Naive thymus-derived CD8-positive, alpha-beta T cell (primary cell): ENCODE results near the gene PNMA8B. TPM values are rescaled to one million over a fixed set of nuclear protein-coding genes. Genes with fewer than 3 reads are reported as not detected.
A peak's percentile ranks its signal among the peaks of the same experiment; 100 is the strongest.
"Not testable (repeated sequence)": the region's sequence is repeated elsewhere in the genome, so short reads cannot be mapped to it uniquely, and the experiment has no call there.

Source experiments
- ATAC-seq, 2 donors: fragments of 150-1000 bp; cut with Tn5 transposase in 1 of 2; sonication (Bioruptor Pico), chemical (Tn5 transposase) in 1 of 2; 1 replicate in 1 of 2; 2 replicates in 1 of 2; pipeline ENCODE4 v1.10.0; 2021; ENCODE audit warnings: mild to moderate bottlenecking in 2 of 2, moderate library complexity in 2 of 2
- POLR2A ChIA-PET: fragments of 350-600 bp; sonication (Branson Sonifier 250); formaldehyde crosslinking; loops from one replicate; lab custom pipeline; 2021; ENCODE audit warnings: antibody characterized with exemption; lab: Charles Lee
- DNase-seq, 10 donors: peaks; one replicate each; pipeline versions ENCODE4 v3.0.0 to v3.0.0-alpha.2; 2020 to 2022
- H3K27ac Mint-ChIP-seq, 10 donors: one replicate each; pipeline ENCODE4 v1.8.0; 2020 to 2022; ENCODE audit warnings: mild to moderate bottlenecking in 10 of 10, mixed read lengths in 10 of 10, moderate library complexity in 4 of 10, inconsistent platforms in 1 of 10
- H3K27me3 Mint-ChIP-seq, 5 donors: one replicate each; pipeline ENCODE4 v1.8.0; 2021 to 2022; ENCODE audit warnings: mixed read lengths in 5 of 5
- H3K36me3 Mint-ChIP-seq, 3 donors: one replicate each; pipeline ENCODE4 v1.8.0; 2020 to 2022; ENCODE audit warnings: mixed read lengths in 3 of 3, mild to moderate bottlenecking in 2 of 3, inconsistent platforms in 1 of 3
- H3K4me1 Mint-ChIP-seq, 4 donors: one replicate each; pipeline ENCODE4 v1.8.0; 2021 to 2022; ENCODE audit warnings: mixed read lengths in 4 of 4
- H3K4me3 Mint-ChIP-seq, 10 donors: one replicate each; pipeline ENCODE4 v1.8.0; 2020 to 2022; ENCODE audit warnings: mild to moderate bottlenecking in 10 of 10, mixed read lengths in 10 of 10, moderate library complexity in 6 of 10, inconsistent platforms in 1 of 10
- H3K9me3 Mint-ChIP-seq, 9 donors: one replicate each; pipeline ENCODE4 v1.8.0; 2020 to 2022; ENCODE audit warnings: mixed read lengths in 9 of 9, mild to moderate bottlenecking in 3 of 9, inconsistent platforms in 1 of 9, moderate library complexity in 1 of 9
- polyA plus RNA-seq, 3 donors: library from polyadenylated mRNA; unstranded; fragments of 300-500 nt; fragmentation: Illumina TruSeq; gene quantifications; one replicate each; pipeline ENCODE4 v1.2.3, GENCODE V29; 2021
- total RNA-seq, 8 experiments: library from RNA in 2 of 8; stranded (reverse) in 2 of 8; gene quantifications; one replicate each; pipeline ENCODE4 v1.2.3 and lab custom pipeline; 2021 to 2026

PNMA8B gene
- total and polyA plus RNA-seq, 5 experiments from 2014 or later = 0.20 to 1.6 (median 1.1) TPM; not detected in 1

- Mint-ChIP-seq H3K4me3 (no peak overlapping the region), H3K9me3 (peaks cover 0 to 9% (median 0%) of the 10 kb centered on the region in 9 donors), H3K36me3 (peaks cover 0 to 5% (median 0%) of the 10 kb centered on the region in 3 donors), H3K27me3 (peaks cover 6 to 19% (median 10%) of the 10 kb centered on the region in 5 donors), H3K4me1 (peaks cover 11 to 31% (median 18%) of the 10 kb centered on the region in 4 donors), H3K27ac (peak overlapping the region in 1 of 10 donors; percentile 8)
- ATAC-seq (peak; percentile 77 to 93), DNase-seq (peak in 9 of 10 donors; percentile 41 to 90 (median 77))
- POLR2A ChIA-PET = interaction anchor here (0.6 kb wide), 1 partner anchor 280 kb away, joined by 5 read pairs; no protein-coding TSS in a partner anchor
Observed at GRCh38 chr19:46513461-46514236, 18.0 kb upstream of the PNMA8B start.

GRCh38 chr19:46511237-46511636 is 15.6 kb upstream of the PNMA8B start:
- H3K4me3 Mint-ChIP-seq = no peak overlapping the region
- POLR2A ChIA-PET = interaction anchor here (0.5 kb wide), 1 partner anchor 134 kb away, joined by 5 read pairs; no protein-coding TSS in a partner anchor
- DNase-seq (no peak), ATAC-seq (no peak)
- peaks cover 0 to 5% (median 0%) of the 10 kb centered on the region in 3 donors for H3K36me3 Mint-ChIP-seq
- peaks cover 10 to 28% (median 21%) of the 10 kb centered on the region in 5 donors for H3K27me3 Mint-ChIP-seq
- H3K9me3 Mint-ChIP-seq = peaks cover 0 to 9% (median 0%) of the 10 kb centered on the region in 9 donors
- peaks cover 9 to 17% (median 13%) of the 10 kb centered on the region in 4 donors for H3K4me1 Mint-ChIP-seq
- H3K27ac Mint-ChIP-seq = no peak overlapping the region

DNA sequence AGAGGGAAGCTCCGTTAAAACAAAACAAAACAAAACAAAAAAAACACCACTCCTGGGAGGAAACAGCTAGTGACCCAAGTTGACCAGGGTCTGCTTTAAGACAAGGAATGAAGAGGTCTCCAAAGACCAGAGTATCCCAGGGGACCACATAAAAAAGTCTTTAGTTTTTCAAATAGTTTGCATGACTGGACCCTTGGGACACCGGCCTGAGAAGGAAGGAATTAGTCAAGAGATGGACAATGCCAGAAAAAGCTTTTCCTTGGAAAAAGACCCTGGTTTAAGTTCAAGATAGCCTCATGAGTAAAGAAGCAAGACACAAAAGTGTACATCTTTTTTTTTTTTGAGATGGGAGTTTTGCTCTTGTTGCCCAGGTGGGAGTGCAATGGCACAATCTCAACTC is 12.5 kb upstream of the PNMA8B start:
- POLR2A ChIA-PET = no interaction called here
- Mint-ChIP-seq H3K27ac (no peak overlapping the region), H3K36me3 (peaks cover 0 to 5% (median 0%) of the 10 kb centered on the region in 3 donors), H3K4me1 (peaks cover 0 to under 1% (median 0%) of the 10 kb centered on the region in 4 donors), H3K4me3 (no peak overlapping the region), H3K27me3 (peaks cover 3 to 23% (median 16%) of the 10 kb centered on the region in 5 donors), H3K9me3 (peaks cover 0 to 9% (median 0%) of the 10 kb centered on the region in 9 donors)
- ATAC-seq (no peak), DNase-seq (no peak)

GRCh38 chr19:46503848-46504453 is 8.3 kb upstream of the PNMA8B start:
- H3K4me3 Mint-ChIP-seq = no peak overlapping the region
- DNase-seq = no peak
- peaks cover 0 to under 1% (median 0%) of the 10 kb centered on the region in 4 donors for H3K4me1 Mint-ChIP-seq
- no peak for ATAC-seq
- no peak overlapping the region for H3K27ac Mint-ChIP-seq
- POLR2A ChIA-PET = no interaction called here
- H3K9me3 Mint-ChIP-seq = no peaks in the 10 kb centered on the region
- H3K36me3 Mint-ChIP-seq = no peaks in the 10 kb centered on the region
- peaks cover 8 to 34% (median 23%) of the 10 kb centered on the region in 5 donors for H3K27me3 Mint-ChIP-seq

DNA sequence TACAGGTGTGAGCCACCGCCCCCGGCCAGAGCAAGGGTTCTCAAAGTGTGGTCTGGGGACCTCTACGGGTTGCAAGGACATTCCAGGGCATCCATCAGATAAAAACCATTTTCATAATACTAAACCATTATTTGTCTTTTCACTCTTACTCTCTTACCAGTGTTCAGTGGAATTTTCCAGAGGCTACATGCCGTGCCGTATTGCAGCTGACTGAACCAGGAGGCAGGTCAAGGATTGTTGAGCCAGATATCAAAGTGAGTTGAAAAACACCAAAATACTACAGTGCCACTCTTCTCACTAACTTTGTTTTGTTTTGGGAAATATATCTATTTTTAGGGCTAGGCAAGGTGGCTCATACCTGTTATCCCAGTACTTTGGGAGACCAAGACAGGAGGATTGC is 7.2 kb upstream of the PNMA8B start:
- no peaks in the 10 kb centered on the region for H3K36me3 Mint-ChIP-seq
- ATAC-seq = no peak

GRCh38 chr19:46499692-46500091 is 4.0 kb upstream of the PNMA8B start:
- H3K4me3 Mint-ChIP-seq = no peak overlapping the region
- peak overlapping the region in 1 of 10 donors; percentile 10 for H3K27ac Mint-ChIP-seq
- peaks cover 12 to 33% (median 23%) of the 10 kb centered on the region in 5 donors for H3K27me3 Mint-ChIP-seq
- H3K4me1 Mint-ChIP-seq = peaks cover under 1 to 7% (median 2%) of the 10 kb centered on the region in 4 donors
- DNase-seq = no peak
- H3K9me3 Mint-ChIP-seq = no peaks in the 10 kb centered on the region
- ATAC-seq = no peak
- no peaks in the 10 kb centered on the region for H3K36me3 Mint-ChIP-seq
- POLR2A ChIA-PET = no interaction called here

More for the DNA sequence above, 7.2 kb upstream of the PNMA8B start:
- Mint-ChIP-seq H3K4me1 (peaks cover 0 to 2% (median 0%) of the 10 kb centered on the region in 4 donors), H3K27ac (no peak overlapping the region), H3K4me3 (no peak overlapping the region), H3K27me3 (peaks cover 10 to 30% (median 24%) of the 10 kb centered on the region in 5 donors), H3K9me3 (no peaks in the 10 kb centered on the region)
- DNase-seq = no peak
- POLR2A ChIA-PET = no interaction called here

DNA sequence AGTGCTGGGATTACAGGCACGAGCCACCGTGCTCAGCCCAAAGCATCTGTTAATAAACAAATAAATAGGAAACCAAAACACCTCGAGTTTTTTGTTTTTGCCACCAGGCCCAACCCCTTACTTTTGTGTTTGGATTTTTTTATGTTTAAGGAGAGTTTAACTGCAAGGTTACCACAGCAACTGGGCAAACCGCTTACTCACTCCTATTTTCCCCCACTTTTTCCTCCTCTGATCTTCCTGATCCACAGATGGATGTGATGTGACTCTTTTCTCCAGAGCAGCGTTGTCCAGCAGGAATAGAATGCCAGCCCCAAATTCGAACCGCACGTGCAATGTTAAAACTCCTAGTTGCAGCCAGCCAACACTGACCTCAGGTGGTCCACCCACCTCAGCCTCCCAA is 2.1 kb upstream of the PNMA8B start:
- Mint-ChIP-seq H3K4me1 (peaks cover 6 to 25% (median 11%) of the 10 kb centered on the region in 4 donors), H3K27ac (no peak overlapping the region), H3K36me3 (no peaks in the 10 kb centered on the region), H3K27me3 (peaks cover 17 to 48% (median 30%) of the 10 kb centered on the region in 5 donors), H3K9me3 (no peaks in the 10 kb centered on the region), H3K4me3 (no peak overlapping the region)
- ATAC-seq (no peak), DNase-seq (no peak)
- POLR2A ChIA-PET = no interaction called here

- H3K36me3 Mint-ChIP-seq, H3K9me3 Mint-ChIP-seq, DNase-seq, H3K27ac Mint-ChIP-seq, ATAC-seq: not testable (repeated sequence)
- peaks cover 8 to 29% (median 13%) of the 10 kb centered on the region in 4 donors for H3K4me1 Mint-ChIP-seq
- peak overlapping the region in 1 of 10 donors; percentile 4 for H3K4me3 Mint-ChIP-seq
- peaks cover 19 to 54% (median 33%) of the 10 kb centered on the region in 5 donors for H3K27me3 Mint-ChIP-seq
- POLR2A ChIA-PET = interaction anchor here (0.6 kb wide), 1 partner anchor 627 kb away, joined by 5 read pairs; no protein-coding TSS in a partner anchor
Observed at GRCh38 chr19:46496886-46497285, 1.2 kb upstream of the PNMA8B start.

DNA sequence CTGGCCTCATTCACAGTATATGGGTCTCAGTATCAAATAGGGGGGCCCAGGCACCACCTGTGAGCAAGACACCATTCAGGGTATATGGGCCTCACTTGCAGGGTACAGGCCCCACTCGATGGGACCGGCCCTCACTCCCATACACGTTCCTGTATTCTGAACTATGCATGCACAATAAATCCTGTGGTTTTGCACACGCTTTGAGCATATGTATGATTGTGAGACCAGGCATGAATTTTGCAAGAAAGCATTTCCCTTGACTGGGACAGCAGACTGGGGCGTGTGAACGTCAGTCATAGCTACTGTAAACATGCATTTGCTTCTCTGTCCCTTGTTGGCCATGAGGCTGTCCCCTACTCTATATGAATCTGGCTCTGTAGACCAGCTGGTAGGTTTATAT is 637 bp upstream of the PNMA8B start:
- ATAC-seq (no peak), DNase-seq (no peak)
- peaks cover 8 to 35% (median 14%) of the 10 kb centered on the region in 4 donors for H3K4me1 Mint-ChIP-seq
- no peak overlapping the region for H3K27ac Mint-ChIP-seq
- peak overlapping the region in 1 of 10 donors; percentile 22 for H3K4me3 Mint-ChIP-seq
- H3K27me3 Mint-ChIP-seq = peaks cover 23 to 60% (median 36%) of the 10 kb centered on the region in 5 donors
- POLR2A ChIA-PET = interaction anchor here (0.5 to 0.6 kb wide), 2 partner anchors 627 to 1913 kb away, joined by 5 read pairs; no protein-coding TSS in a partner anchor
- H3K36me3 Mint-ChIP-seq = no peaks in the 10 kb centered on the region
- H3K9me3 Mint-ChIP-seq = no peaks in the 10 kb centered on the region

GRCh38 chr19:46494941-46495785 is 504 bp downstream of the PNMA8B start:
- Mint-ChIP-seq H3K4me3 (peak overlapping the region in 9 of 10 donors; percentile 74 to 92 (median 84)), H3K36me3 (no peaks in the 10 kb centered on the region), H3K27ac (peak overlapping the region in 2 of 10 donors; percentile 65 to 90), H3K4me1 (peaks cover 12 to 46% (median 20%) of the 10 kb centered on the region in 4 donors), H3K27me3 (peaks cover 26 to 62% (median 40%) of the 10 kb centered on the region in 5 donors), H3K9me3 (no peaks in the 10 kb centered on the region)
- POLR2A ChIA-PET = interaction anchor here (0.5 kb wide), 1 partner anchor 778 kb away, joined by 4 read pairs; no protein-coding TSS in a partner anchor
- ATAC-seq (no peak), DNase-seq (no peak)

DNA sequence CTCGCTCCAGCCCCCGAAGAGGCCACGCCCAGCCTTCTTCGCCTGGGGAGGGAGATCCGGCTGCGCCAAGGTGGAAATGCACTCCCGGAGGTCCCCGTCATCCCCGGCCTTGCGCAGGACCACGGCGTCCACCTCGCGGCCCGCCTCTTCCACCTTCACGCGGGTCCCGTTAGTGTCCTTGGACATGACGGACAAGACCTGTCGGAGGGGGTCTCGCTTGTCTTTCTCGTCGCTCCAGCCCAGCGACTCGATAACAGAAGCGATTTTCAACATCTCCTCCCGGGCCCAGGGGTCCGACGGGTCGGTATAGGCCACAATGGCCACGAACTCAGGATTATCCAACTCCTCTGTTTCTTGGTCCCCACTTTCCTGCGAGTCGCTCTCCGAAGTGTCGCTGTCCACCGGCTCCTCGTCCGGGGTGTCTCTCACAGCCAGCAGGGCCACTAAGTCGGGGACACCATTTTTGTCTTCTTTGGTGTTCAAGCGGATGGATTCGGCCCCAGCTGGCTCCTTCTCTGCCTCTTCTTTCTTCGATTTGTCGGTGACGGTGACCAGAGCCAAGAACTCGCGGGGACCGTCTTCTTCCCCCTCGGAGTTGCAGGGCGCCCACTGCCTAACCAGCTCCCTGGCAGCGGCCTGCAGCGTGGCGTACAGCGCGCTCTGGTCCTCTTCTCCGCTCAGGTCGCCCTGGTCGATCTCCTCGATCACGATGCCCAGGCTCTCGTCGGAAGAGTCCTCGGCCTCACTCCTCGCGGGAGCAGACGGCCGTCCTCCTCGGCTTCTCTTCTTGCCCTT is 1.3 kb downstream of the PNMA8B start:
- Mint-ChIP-seq H3K4me1 (peaks cover 15 to 54% (median 25%) of the 10 kb centered on the region in 4 donors), H3K27me3 (peaks cover 27 to 64% (median 39%) of the 10 kb centered on the region in 5 donors), H3K4me3 (peak overlapping the region; percentile 70 to 92 (median 84)), H3K36me3 (no peaks in the 10 kb centered on the region), H3K27ac (peak overlapping the region in 7 of 10 donors; percentile 59 to 90 (median 89)), H3K9me3 (no peaks in the 10 kb centered on the region)
- ATAC-seq (no peak), DNase-seq (no peak)
- POLR2A ChIA-PET = no interaction called here
